Liver (tissue), 9 donors: ENCODE data around the gene TET2. TPM values are rescaled to one million over a fixed set of nuclear protein-coding genes. Genes with fewer than 3 reads are reported as not detected.

Source experiments
- DNase-seq: peaks from one replicate; pipeline ENCODE4 v3.0.0-alpha.2; 2017; ENCODE audit warnings: low spot score
- H3K27ac ChIP-seq, 2 donors: one replicate each; pipeline ENCODE4 v1.7.0; 2013; ENCODE audit warnings: inconsistent platforms in 2 of 2, low read length in 2 of 2, control low read depth in 1 of 2, low read depth in 1 of 2, mild to moderate bottlenecking in 1 of 2
- H3K27me3 ChIP-seq, 4 donors: one replicate each; pipeline versions ENCODE4 v1.6.1 to v1.7.0; 2013; ENCODE audit warnings: low read length in 3 of 4, inconsistent platforms in 1 of 4, mild to moderate bottlenecking in 1 of 4, moderate library complexity in 1 of 4; ENCODE audit not compliant: control insufficient read depth in 4 of 4, insufficient read depth in 4 of 4
- H3K36me3 ChIP-seq, 4 donors: one replicate each; pipeline versions ENCODE4 v1.6.1 to v1.7.0; 2013; ENCODE audit warnings: low read length in 3 of 4, mild to moderate bottlenecking in 3 of 4, low read depth in 1 of 4, moderate library complexity in 1 of 4; ENCODE audit not compliant: control insufficient read depth in 4 of 4, insufficient read depth in 3 of 4
- H3K4me1 ChIP-seq, 4 donors: one replicate each; pipeline versions ENCODE4 v1.6.1 to v1.7.0; 2013; ENCODE audit warnings: low read length in 3 of 4, mild to moderate bottlenecking in 3 of 4, moderate library complexity in 1 of 4; ENCODE audit not compliant: control insufficient read depth in 4 of 4, insufficient read depth in 4 of 4
- H3K4me3 ChIP-seq, 3 donors: one replicate each; pipeline versions ENCODE4 v1.6.1 to v1.7.0; 2013; ENCODE audit warnings: low read length in 3 of 3, control low read depth in 1 of 3, low read depth in 1 of 3, mild to moderate bottlenecking in 1 of 3
- H3K9ac ChIP-seq, 2 donors: one replicate each; pipeline ENCODE4 v1.7.0; 2013; ENCODE audit warnings: low read length in 2 of 2, mild to moderate bottlenecking in 2 of 2, moderate library complexity in 2 of 2, control low read depth in 1 of 2, low read depth in 1 of 2
- H3K9me3 ChIP-seq, 4 donors: one replicate each; pipeline versions ENCODE4 v1.6.1 to v1.7.0; 2013; ENCODE audit warnings: low read length in 3 of 4; ENCODE audit not compliant: control insufficient read depth in 4 of 4
- ATF3 ChIP-seq: IDR thresholded peaks from 2 replicates; pipeline ENCODE4 v1.6.1; 2016; ENCODE audit warnings: antibody characterized with exemption
- CTCF ChIP-seq: fragments of 150-350 bp; IDR thresholded peaks from 2 replicates; pipeline ENCODE4 v1.5.1; 2017; ENCODE audit warnings: improper control_type of control experiment, low read depth, low read length; ENCODE audit not compliant: missing input control
- EGR1 ChIP-seq, 2 donors: IDR thresholded peaks; 2 replicates each; pipeline ENCODE4 v1.6.1; 2016 to 2018; ENCODE audit warnings: antibody characterized with exemption in 2 of 2, low read depth in 2 of 2
- FOXA1 ChIP-seq: IDR thresholded peaks from 2 replicates; pipeline ENCODE4 v1.6.1; 2016; ENCODE audit warnings: antibody characterized with exemption
- FOXA2 ChIP-seq: IDR thresholded peaks from 2 replicates; pipeline ENCODE4 v1.6.1; 2016; ENCODE audit warnings: antibody characterized with exemption
- GABPA ChIP-seq, 2 donors: IDR thresholded peaks in 1 of 2; conservative IDR thresholded peaks in 1 of 2; 2 replicates each; pipeline ENCODE4 v1.6.1; 2016; ENCODE audit warnings: antibody characterized with exemption in 2 of 2, mild to moderate bottlenecking in 1 of 2, moderate library complexity in 1 of 2
- HNF4A ChIP-seq, 2 donors: conservative IDR thresholded peaks; 2 replicates each; pipeline ENCODE4 v1.6.1; 2016; ENCODE audit warnings: antibody characterized with exemption in 2 of 2, mild to moderate bottlenecking in 2 of 2
- HNF4G ChIP-seq: IDR thresholded peaks from 2 replicates; pipeline ENCODE4 v1.6.1; 2016; ENCODE audit warnings: antibody characterized with exemption
- JUND ChIP-seq, 2 donors: IDR thresholded peaks; 2 replicates each; pipeline ENCODE4 v1.6.1; 2016; ENCODE audit warnings: antibody characterized with exemption in 2 of 2
- MAX ChIP-seq: IDR thresholded peaks from 2 replicates; pipeline ENCODE4 v1.6.1; 2016; ENCODE audit warnings: antibody characterized with exemption
- NR2F2 ChIP-seq: IDR thresholded peaks from 2 replicates; pipeline ENCODE4 v1.6.1; 2016; ENCODE audit warnings: antibody characterized with exemption
- RAD21 ChIP-seq, 2 donors: IDR thresholded peaks; 2 replicates each; pipeline ENCODE4 v1.6.1; 2016; ENCODE audit warnings: antibody characterized with exemption in 2 of 2, mild to moderate bottlenecking in 2 of 2
- REST ChIP-seq: IDR thresholded peaks from 2 replicates; pipeline ENCODE4 v1.6.1; 2016; ENCODE audit warnings: antibody characterized with exemption, mild to moderate bottlenecking
- RXRA ChIP-seq, 2 donors: IDR thresholded peaks; 2 replicates each; pipeline ENCODE4 v1.6.1; 2017 to 2018; ENCODE audit warnings: antibody characterized with exemption in 2 of 2, mild to moderate bottlenecking in 1 of 2
- SP1 ChIP-seq: IDR thresholded peaks from 2 replicates; pipeline ENCODE4 v1.6.1; 2018; ENCODE audit warnings: antibody characterized with exemption, mild to moderate bottlenecking
- TAF1 ChIP-seq: conservative IDR thresholded peaks from 2 replicates; pipeline ENCODE4 v1.6.1; 2016; ENCODE audit warnings: antibody characterized with exemption, mild to moderate bottlenecking
- YY1 ChIP-seq: IDR thresholded peaks from 2 replicates; pipeline ENCODE4 v1.6.1; 2016; ENCODE audit warnings: antibody characterized with exemption, mild to moderate bottlenecking
- ZBTB33 ChIP-seq: IDR thresholded peaks from 2 replicates; pipeline ENCODE4 v1.6.1; 2016; ENCODE audit warnings: antibody characterized with exemption
- WGBS: extraction: QIAGEN DNeasy Blood & Tissue Kit; methylation state at CpG from one replicate; pipeline ENCODE4 v1.1.7; 2013; 5-methylcytosine and 5-hydroxymethylcytosine counted together
- polyA plus RNA-seq, 2 donors: library from polyadenylated mRNA; stranded (reverse) in 1 of 2; unstranded in 1 of 2; fragments of 200-250 nt in 1 of 2; fragments of >200 nt in 1 of 2; fragmentation: Nextera tagmentation in 1 of 2; extraction: Ambion mirVana in 1 of 2; gene quantifications; one replicate each; pipeline versions ENCODE4 v1.2.1 to v1.2.3, GENCODE V29; 2013 to 2015
- total RNA-seq, 2 donors: library from RNA; depleted of rRNA; stranded (reverse); fragments of >200 nt; gene quantifications; one replicate each; pipeline ENCODE4 v1.2.3, GENCODE V29; 2014
- donor health status: healthy.
- donor health status: healthy.
- donor health status: healthy.
- donor health status: healthy.
- donor health status: healthy.

The TET2 gene
- total and polyA plus RNA-seq, 4 donors = 0.88 to 8.4 (median 5.5) TPM

GRCh38 chr4:105192474-105192873, 45.8 kb downstream of the TET2 start:
- H3K9me3 ChIP-seq = no peaks in the 10 kb centered on the region
- H3K9ac ChIP-seq = no peak overlapping the region
- peaks cover 0 to 5% (median 1%) of the 10 kb centered on the region in 4 donors for H3K4me1 ChIP-seq
- no peak overlapping the region for H3K27ac ChIP-seq
- H3K27me3 ChIP-seq = no peaks in the 10 kb centered on the region
- TF ChIP-seq REST (no peak), HNF4G (no peak), ATF3 (no peak), HNF4A (conservative IDR thresholded peaks at IDR 0.05) (no peak), FOXA1 (no peak), SP1 (no peak), RAD21 (IDR thresholded peaks at IDR 0.05) (no peak), CTCF (no peak), GABPA (IDR thresholded peaks at IDR 0.05 in 1 of 2, conservative IDR thresholded peaks at IDR 0.05 in 1 of 2) (no peak), JUND (IDR thresholded peaks at IDR 0.05) (no peak), YY1 (no peak), TAF1 (no peak), NR2F2 (no peak), ZBTB33 (no peak)
- no peak overlapping the region for H3K4me3 ChIP-seq
- no peaks in the 10 kb centered on the region for H3K36me3 ChIP-seq
- DNase-seq = no peak

- WGBS = 72% methylated on average over 1 of the region's 1 CpG
- no peaks in the 10 kb centered on the region for H3K36me3 ChIP-seq
- no peaks in the 10 kb centered on the region for H3K9me3 ChIP-seq
- DNase-seq = no peak
- no peak overlapping the region for H3K27ac ChIP-seq
- peaks cover 0 to 5% (median 1%) of the 10 kb centered on the region in 4 donors for H3K4me1 ChIP-seq
- H3K27me3 ChIP-seq = no peaks in the 10 kb centered on the region
- no peak overlapping the region for H3K4me3 ChIP-seq
- H3K9ac ChIP-seq = no peak overlapping the region
- TF ChIP-seq RXRA (IDR thresholded peaks at IDR 0.05) (no peak), HNF4G (no peak), JUND (IDR thresholded peaks at IDR 0.05) (no peak), NR2F2 (no peak), TAF1 (no peak), ZBTB33 (no peak), REST (no peak), FOXA1 (no peak), SP1 (no peak), ATF3 (no peak), HNF4A (conservative IDR thresholded peaks at IDR 0.05) (no peak), MAX (no peak), GABPA (IDR thresholded peaks at IDR 0.05 in 1 of 2, conservative IDR thresholded peaks at IDR 0.05 in 1 of 2) (no peak), FOXA2 (no peak), EGR1 (IDR thresholded peaks at IDR 0.05; ENCODE audit: low read depth in 2 of 2) (no peak)
Observed at GRCh38 chr4:105192910-105193309, 46.2 kb downstream of the TET2 start.
